Fibroblast of lung (primary cell): ENCODE data around the gene SRRM3. TPM values are rescaled to one million over a fixed set of nuclear protein-coding genes. Genes with fewer than 3 reads are reported as not detected.

Source experiments
- DNase-seq, 2 donors: peaks; one replicate each; pipeline versions ENCODE4 v3.0.0 to v3.0.0-alpha.2; 2010; ENCODE audit warnings: low read depth in 2 of 2
- H2AFZ ChIP-seq: 2 replicates; pipeline ENCODE4 v1.5.1; 2012; ENCODE audit warnings: low read length, control low read depth, inconsistent platforms
- H3K27ac ChIP-seq: 2 replicates; pipeline ENCODE4 v1.5.1; 2011; ENCODE audit warnings: low read length, control low read depth; ENCODE audit not compliant: insufficient read depth
- H3K27me3 ChIP-seq: 2 replicates; pipeline ENCODE4 v1.5.1; 2011; ENCODE audit warnings: mild to moderate bottlenecking, low read length; ENCODE audit not compliant: control insufficient read depth, insufficient read depth
- H3K36me3 ChIP-seq: 2 replicates; pipeline ENCODE4 v1.5.1; 2011; ENCODE audit warnings: low read length; ENCODE audit not compliant: control insufficient read depth, insufficient read depth
- H3K4me1 ChIP-seq: 2 replicates; pipeline ENCODE4 v1.5.1; 2011; ENCODE audit warnings: low read length; ENCODE audit not compliant: control insufficient read depth, insufficient read depth; ENCODE audit errors: extremely low read depth
- H3K4me2 ChIP-seq: 2 replicates; pipeline ENCODE4 v1.5.1; 2011; ENCODE audit warnings: low read length, control low read depth; ENCODE audit not compliant: insufficient read depth; ENCODE audit errors: extremely low read depth
- H3K4me3 ChIP-seq, 4 experiments: fragments of 200-600 bp in 1 of 4; sonication (generic) in 1 of 4; replicated peaks in 1 of 4; 2 replicates each; pipeline ENCODE4 v1.5.1; 2011 to 2016; ENCODE audit warnings: low read length in 4 of 4, low read depth in 3 of 4, mild to moderate bottlenecking in 3 of 4, control low read depth in 2 of 4, inconsistent platforms in 1 of 4, mixed read lengths in 1 of 4; ENCODE audit not compliant: insufficient read depth in 1 of 4; ENCODE audit errors: control extremely low read depth in 1 of 4
- H3K79me2 ChIP-seq: 2 replicates; pipeline ENCODE4 v1.5.1; 2012; ENCODE audit warnings: mild to moderate bottlenecking, low read length, inconsistent platforms; ENCODE audit not compliant: control insufficient read depth, insufficient read depth
- H3K9ac ChIP-seq: 2 replicates; pipeline ENCODE4 v1.5.1; 2011; ENCODE audit warnings: mild to moderate bottlenecking, low read length, control low read depth; ENCODE audit not compliant: insufficient read depth
- H3K9me3 ChIP-seq: 2 replicates; pipeline ENCODE4 v1.5.1; 2012; ENCODE audit warnings: low read depth, low read length; ENCODE audit not compliant: control insufficient read depth, insufficient read depth
- H4K20me1 ChIP-seq: 2 replicates; pipeline ENCODE4 v1.5.1; 2011; ENCODE audit warnings: low read length; ENCODE audit not compliant: control insufficient read depth, insufficient read depth; ENCODE audit errors: extremely low read depth
- EZH2 ChIP-seq: IDR thresholded peaks from 2 replicates; pipeline ENCODE4 v1.5.1; 2012; ENCODE audit warnings: low read length, control low read depth, mild to moderate bottlenecking; ENCODE audit errors: missing control alignments
- polyA plus RNA-seq, 2 donors: library from polyadenylated mRNA; depleted of rRNA in 1 of 2; stranded (reverse) in 1 of 2; unstranded in 1 of 2; fragments of >200 nt; gene quantifications; 2 replicates each; pipeline ENCODE4 v1.2.1, GENCODE V29; 2011 to 2012; ENCODE audit warnings: missing spikeins in 1 of 2
- total RNA-seq: library from RNA; depleted of rRNA; stranded (reverse); fragments of >200 nt; gene quantifications from 2 replicates; pipeline ENCODE4 v1.2.1, GENCODE V29; 2014
- TF ChIP-seq, protein P1 (sequence below), 2 donors: IDR thresholded peaks in 1 of 2; conservative IDR thresholded peaks in 1 of 2; 1 replicate in 1 of 2; 2 replicates in 1 of 2; pipeline ENCODE4 v1.5.1; 2011 to 2012; ENCODE audit warnings: low read length in 2 of 2, control low read depth in 1 of 2, inconsistent platforms in 1 of 2, low read depth in 1 of 2, mild to moderate bottlenecking in 1 of 2

The SRRM3 gene
- total and polyA plus RNA-seq, 2 donors (not counting 1 experiment from before 2014, with no cell fraction given), result 0.40 to 1.7 TPM

DNA sequence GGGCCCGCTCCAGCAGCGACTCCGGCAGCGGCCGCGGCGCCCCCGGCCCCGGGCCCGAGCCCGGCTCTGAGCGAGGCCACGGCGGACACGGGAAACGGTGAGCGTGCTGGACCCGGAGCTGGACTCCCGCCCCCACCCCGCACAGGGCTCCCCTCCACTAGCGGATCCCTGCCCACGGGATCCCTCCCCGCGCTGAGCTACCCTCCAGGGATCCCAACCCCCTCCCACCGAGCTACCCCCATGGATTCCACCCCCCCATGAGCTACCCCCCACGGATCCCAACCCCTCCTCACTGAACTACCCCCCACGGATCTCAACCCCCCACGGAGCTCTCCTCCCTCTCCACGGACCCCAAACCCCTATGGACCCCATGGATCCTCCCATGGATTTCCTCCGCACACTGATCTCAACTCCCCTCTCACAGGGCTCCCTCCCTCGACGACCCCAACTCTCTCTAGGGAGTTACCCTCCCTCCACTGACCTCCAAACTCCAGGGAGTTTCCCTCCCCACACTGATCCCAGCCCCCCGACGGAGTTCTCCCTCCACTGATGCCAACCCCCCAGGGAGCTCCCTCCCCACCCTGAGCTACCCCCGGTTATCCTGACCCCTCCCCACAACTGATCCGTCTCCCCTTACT lies 80.1 kb downstream of the SRRM3 start:
- H3K4me3 ChIP-seq, result peak overlapping the region in 2 of 4 experiments; percentile 4 to 28

DNA sequence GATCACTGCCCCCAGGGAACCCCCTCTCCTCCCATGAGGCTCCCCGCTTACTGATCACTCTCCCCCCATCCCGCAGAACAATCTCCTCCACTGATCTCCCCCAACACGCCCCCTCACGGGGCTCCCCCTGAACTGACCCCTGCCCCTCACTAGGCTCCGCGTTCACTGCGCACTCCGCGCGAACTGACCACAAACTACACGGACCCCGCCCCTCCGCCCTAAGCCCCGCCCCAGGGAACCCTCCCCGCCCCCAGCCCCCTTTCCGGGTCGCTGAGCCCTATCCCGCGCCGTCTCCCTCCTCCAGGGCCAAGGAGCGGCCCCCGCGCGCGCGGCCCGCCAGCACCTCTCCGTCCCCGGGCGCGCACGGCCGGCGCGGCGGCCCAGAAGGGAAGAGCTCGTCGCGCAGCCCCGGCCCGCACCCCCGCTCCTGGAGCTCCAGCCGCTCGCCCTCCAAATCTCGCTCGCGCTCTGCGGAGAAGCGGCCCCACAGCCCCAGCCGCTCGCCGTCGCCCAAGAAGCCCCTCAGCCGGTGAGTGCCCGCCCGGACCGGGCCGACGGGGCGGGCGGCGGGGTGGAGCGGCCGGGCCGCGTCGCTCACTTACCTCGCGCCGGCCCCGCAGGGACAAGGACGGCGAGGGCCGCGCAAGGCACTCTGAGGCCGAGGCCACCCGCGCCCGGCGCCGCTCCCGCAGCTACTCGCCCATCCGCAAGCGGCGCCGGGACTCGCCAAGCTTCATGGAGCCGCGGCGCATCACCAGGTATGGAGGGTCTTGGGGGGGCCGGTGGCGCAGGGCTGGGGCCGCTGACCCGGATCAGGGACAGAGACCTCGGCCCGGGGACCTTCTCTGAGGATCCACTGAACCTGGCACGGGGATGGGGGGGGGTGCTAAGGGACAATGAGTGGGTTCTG lies 80.9 kb downstream of the SRRM3 start:
- Histone ChIP-seq H3K9me3 (no peaks in the 10 kb centered on the region), H3K9ac (no peak overlapping the region), H3K4me2 (peak overlapping the region; percentile 44), H3K27me3 (peaks cover 12% of the 10 kb centered on the region), H3K79me2 (no peaks in the 10 kb centered on the region), H4K20me1 (no peaks in the 10 kb centered on the region), H3K4me3 (peak overlapping the region in 3 of 4 experiments; percentile 4 to 35 (median 10)), H3K4me1 (no peaks in the 10 kb centered on the region), H3K36me3 (no peaks in the 10 kb centered on the region), H2AFZ (no peak overlapping the region), H3K27ac (no peak overlapping the region)
- peak in 1 of 2 donors; percentile 24 for DNase-seq
- TF ChIP-seq, protein P1, sequence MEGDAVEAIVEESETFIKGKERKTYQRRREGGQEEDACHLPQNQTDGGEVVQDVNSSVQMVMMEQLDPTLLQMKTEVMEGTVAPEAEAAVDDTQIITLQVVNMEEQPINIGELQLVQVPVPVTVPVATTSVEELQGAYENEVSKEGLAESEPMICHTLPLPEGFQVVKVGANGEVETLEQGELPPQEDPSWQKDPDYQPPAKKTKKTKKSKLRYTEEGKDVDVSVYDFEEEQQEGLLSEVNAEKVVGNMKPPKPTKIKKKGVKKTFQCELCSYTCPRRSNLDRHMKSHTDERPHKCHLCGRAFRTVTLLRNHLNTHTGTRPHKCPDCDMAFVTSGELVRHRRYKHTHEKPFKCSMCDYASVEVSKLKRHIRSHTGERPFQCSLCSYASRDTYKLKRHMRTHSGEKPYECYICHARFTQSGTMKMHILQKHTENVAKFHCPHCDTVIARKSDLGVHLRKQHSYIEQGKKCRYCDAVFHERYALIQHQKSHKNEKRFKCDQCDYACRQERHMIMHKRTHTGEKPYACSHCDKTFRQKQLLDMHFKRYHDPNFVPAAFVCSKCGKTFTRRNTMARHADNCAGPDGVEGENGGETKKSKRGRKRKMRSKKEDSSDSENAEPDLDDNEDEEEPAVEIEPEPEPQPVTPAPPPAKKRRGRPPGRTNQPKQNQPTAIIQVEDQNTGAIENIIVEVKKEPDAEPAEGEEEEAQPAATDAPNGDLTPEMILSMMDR (conservative IDR thresholded peaks at IDR 0.05 in 1 of 2, IDR thresholded peaks at IDR 0.05 in 1 of 2; ENCODE audit: low read depth in 1 of 2, low read length in 2 of 2), result no peak
- TF ChIP-seq EZH2, result no peak

More for the DNA sequence above, 80.1 kb downstream of the SRRM3 start:
- no peak for DNase-seq
- Histone ChIP-seq H4K20me1 (no peaks in the 10 kb centered on the region), H3K27ac (no peak overlapping the region), H3K79me2 (no peaks in the 10 kb centered on the region), H3K9ac (no peak overlapping the region), H3K4me1 (no peaks in the 10 kb centered on the region), H3K9me3 (no peaks in the 10 kb centered on the region), H2AFZ (no peak overlapping the region), H3K27me3 (peaks cover 14% of the 10 kb centered on the region), H3K4me2 (peak overlapping the region; percentile 51), H3K36me3 (no peaks in the 10 kb centered on the region)
- TF ChIP-seq, protein P1 (conservative IDR thresholded peaks at IDR 0.05 in 1 of 2, IDR thresholded peaks at IDR 0.05 in 1 of 2; ENCODE audit: low read depth in 1 of 2, low read length in 2 of 2), result no peak
- TF ChIP-seq EZH2, result peak; percentile 56
